GM19328 (cell line): ENCODE data around the gene SLC30A3.
"Not testable (repeated sequence)": the region's sequence is repeated elsewhere in the genome, so short reads cannot be mapped to it uniquely, and the experiment has no call there.

Experiments
- ATAC-seq: cut with Tn5 transposase; IDR thresholded peaks from one replicate; pipeline ENCODE4 v1.9.1; 2021; ENCODE audit warnings: mild to moderate bottlenecking, moderate library complexity; ENCODE audit not compliant: unreplicated experiment

SLC30A3 gene

GRCh38 chr2:27285481-27285880, 22.6 kb upstream of the SLC30A3 start:
- ATAC-seq: no peak

GRCh38 chr2:27284996-27285395, 22.1 kb upstream of the SLC30A3 start:
- ATAC-seq: no peak

DNA sequence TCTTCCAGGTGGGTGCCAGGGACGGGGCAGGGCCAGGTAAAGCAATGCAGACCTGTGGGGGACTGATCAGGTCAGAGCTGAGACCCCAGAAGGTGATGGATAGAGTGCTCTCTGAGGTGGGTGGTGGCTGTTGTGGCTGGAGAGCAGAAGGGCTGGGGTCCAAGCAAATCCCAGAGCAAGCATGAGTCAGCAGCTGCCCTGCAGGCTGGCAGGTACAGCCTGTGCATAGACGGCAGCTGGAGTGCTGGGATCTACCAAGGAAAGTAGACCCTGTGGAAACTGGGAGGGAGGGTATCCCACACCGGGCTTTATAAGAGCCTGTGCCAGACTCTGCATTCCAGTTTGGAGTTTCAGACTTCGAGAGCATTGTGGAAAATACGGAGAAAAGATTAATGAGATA, 20.0 kb upstream of the SLC30A3 start:
- no peak for ATAC-seq

DNA sequence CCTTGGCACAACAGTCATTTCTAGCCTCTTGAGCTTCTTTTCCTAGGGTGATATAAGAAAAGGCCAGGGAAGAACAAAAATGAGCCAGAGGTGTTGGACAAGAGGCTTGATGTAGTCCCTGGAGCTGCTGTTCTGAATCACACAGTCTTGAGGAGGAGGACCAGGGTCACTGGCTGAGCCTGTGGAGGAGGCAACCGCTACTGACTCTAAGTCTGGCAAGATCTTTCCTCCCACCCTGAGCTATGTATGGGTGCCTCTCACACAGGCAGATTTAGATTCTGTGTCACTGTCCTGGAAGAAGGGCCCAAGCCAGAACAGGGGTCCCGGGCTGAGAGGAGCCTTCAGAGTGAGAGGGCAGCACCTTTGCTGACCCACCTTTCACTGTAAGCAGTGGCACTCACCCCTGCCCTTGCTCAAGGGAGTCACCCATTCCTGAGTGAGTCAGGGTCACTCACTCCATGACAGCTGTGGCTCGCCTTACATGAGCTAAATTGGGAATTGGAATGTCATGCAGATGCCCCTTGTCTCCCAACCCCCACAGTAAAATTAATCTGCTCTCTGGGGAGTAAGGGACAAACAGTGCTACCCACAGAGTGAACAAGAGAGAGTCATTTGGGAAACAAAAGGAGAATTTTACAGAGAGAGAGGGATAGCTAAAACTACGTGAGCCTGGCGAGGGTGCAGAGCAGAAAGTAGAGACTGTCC, 19.2 kb upstream of the SLC30A3 start, which contains the start of gene TRIM54:
TRIM54 (plus strand) TSS at position 575 of the 705 bp plus-strand sequence. CDS start 303 bp downstream, outside the sequence.
- no peak for ATAC-seq

DNA sequence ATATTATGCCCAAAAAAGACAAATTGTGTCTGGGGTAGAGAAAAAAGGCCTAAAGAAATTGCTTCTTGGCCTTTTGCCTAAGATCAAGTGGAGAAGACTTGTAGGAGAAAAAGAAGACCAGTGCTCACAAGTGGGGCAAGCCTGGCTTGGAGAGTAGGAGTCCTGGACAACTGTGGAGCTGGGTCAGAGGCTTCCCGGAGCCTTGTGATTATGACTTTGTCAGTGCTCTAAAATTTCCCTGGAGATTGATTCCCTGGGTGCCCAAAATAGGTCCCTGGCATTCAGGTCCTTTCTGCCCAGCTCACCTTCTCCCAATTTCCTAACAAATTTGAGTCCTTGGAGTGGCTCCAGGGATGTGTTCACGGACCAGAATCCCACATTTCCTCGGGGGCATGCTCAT, 18.6 kb upstream of the SLC30A3 start:
- no peak for ATAC-seq

DNA sequence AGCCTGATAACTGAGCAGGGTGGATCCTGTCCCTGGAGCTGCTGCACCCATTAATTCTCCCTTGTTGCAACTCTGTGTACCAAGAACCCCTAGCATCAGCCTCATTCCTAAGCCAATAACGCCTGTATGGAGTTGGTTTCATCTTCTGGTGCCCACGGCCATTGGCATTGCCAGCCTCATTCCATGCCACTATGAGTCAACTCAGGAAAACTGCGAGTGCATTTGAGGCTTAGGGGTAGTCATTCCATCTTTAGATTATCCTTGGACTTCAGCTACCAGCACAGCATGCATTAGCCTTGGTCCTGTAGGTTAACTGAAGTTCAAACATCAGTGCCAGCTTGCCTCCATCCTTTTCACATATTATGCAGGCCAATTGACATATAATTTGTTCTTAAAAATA, 18.0 kb upstream of the SLC30A3 start:
- ATAC-seq: no peak

DNA sequence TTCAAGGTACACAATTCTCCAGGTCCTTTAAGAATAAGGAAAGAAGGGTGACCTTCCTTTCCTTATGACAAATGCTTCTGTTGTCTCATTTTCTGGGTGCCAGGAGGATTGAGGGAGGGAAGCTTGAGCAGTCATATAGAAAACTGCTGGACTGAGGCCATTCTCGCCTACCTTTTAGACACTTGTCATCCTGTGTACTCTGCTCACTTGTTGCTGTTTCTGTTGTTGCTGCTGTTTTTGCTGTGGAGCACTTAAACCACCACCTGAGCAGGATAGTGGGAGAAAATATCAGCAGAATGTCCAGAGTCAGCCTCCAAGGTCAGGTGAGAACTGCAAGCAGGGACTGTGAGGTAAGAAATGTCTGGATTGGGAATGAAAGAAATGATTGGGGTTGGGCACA, 15.2 kb upstream of the SLC30A3 start:
- ATAC-seq: no peak

- no peak for ATAC-seq
These were observed 12.6 kb upstream of the SLC30A3 start, which contains the start of gene DNAJC5G for GRCh38 chr2:27275211-27276150. DNAJC5G (plus strand) TSS chr2:27275433; CDS start chr2:27276729, 1,296 bp downstream.

DNA sequence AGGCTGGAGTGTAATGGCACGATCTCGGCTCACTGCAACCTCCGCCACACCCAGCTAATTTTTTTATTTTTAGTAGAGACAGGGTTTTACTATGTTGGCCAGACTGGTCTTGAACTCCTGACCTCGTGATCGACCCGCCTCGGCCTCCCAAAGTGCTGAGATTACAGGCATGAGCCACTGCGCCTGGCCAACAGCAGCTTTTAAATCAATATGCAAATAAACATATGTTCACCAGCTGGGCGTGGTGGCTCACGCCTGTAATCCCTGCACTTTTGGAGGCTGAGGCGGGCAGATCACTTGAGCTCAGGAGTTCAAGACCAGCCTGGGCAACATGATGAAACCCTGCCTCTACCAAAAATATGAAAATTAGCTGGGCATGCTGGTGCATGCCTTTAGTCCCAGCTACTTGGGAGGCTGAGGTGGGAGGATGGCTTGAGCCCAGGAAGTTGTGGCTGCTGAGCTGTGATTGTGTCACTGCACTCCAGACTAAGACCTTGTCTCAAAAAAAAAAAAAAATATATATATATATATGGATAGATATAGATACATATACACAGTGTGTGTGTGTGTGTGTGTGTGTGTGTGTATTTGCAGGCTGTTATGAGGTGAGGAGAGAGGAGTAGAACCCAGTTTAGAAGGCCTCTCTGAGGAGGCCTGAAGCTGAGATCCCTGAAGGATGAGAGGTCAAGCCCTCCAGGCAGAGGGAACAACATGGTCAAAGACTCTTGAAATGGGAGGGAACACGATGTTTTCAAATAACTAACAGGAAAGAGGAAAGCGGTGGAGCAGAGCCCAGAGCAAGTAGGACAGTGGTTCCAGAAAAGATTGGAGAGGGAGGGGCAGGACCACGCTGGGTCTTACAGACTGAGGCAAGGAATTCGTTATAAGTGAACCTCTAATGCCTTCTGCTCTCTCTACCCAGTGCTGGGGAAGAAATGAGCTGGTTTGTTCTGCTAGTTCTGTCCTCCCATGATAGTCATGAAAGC, 10.0 kb upstream of the SLC30A3 start:
- ATAC-seq: not testable (repeated sequence)

DNA sequence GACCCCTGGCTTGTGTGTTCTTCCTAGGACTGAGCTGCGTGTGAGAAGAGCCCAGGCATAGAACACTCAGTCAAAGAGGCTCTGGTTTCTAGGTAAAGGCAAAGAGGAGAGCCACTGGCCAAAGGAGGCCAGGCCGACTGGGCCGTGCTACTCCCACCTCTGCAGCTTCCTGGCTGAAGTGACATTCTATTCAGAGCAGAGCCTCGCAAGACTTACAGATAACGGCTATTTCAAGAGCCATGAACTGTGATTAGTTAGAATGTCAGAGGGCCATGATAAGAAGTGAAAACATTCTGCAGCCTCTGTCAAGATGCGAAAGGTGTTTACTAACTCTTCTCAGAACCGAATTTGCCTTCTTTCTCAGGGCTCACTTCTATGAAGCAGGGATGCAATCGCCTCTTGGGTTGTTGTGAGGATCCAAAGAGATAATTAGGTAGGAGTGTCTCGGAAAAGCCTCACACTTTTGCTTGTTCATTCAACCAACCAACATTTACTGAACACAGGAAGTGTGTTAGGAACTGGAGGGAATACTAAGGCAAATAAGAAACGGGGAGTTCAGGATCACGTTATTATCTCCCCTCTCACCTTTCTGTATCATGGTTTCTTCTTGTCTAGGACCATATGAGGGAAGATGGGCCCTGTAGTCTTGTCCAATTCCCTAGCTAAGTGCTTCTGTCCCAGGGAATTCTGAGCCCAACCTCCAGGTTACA, 8.9 kb upstream of the SLC30A3 start:
- ATAC-seq: no peak

- ATAC-seq: no peak
These were observed 7.8 kb upstream of the SLC30A3 start for GRCh38 chr2:27270670-27271069.

DNA sequence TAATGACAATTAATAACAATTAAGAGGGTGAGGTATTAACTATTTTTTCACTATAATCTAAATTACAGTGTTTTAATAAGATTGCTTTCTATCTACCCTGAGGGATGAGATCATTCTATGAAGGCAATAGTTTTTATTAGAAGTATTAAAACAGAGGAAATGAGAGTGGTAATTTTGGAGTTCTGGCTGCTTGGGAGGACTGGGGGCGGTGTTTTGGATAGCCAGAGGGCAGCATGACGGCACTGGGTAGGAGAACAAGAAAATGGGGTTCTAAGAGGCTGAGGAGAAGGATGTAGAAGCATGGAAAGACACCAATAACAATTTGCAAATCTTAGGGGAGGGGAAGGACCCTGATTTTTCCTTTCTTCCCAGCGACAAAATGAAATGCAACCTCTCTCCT, 7.3 kb upstream of the SLC30A3 start:
- no peak for ATAC-seq

DNA sequence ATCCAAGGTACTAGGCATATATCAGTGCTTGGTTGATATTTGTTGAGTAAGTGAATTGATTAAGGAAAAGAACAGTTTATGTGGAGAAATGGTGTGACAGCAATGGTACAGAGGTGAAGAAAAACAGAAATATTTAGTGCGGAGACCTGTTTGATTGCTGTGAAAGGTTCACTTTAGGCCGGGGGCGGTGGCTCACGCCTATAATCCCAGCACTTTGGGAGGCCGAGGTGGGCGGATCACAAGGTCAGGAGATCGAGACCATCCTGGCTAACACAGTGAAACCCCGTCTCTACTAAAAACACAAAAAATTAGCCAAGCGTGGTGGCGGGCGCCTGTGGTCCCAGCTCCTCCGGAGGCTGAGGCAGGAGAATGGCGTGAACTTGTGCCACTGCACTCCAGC, 5.4 kb upstream of the SLC30A3 start:
- ATAC-seq: not testable (repeated sequence)

DNA sequence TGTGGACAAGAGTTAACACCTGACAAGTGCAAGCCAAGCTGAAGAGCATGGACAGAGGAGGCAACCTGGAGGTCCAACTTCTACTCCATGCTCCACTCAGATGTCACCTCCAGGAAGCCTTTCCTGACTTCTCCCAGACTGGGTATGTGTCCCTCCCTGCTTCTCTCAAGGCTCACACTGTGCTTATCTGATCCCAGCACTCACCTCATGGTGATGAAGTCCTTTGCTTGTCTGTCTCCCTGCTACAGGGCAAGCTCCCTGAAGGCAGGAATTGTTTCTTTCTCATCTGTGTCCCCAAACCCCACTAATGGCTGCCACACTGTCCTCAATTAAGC, 2.7 kb upstream of the SLC30A3 start:
- no peak for ATAC-seq

- ATAC-seq: no peak
These were observed 2.1 kb upstream of the SLC30A3 start for GRCh38 chr2:27264753-27265535.

GRCh38 chr2:27264253-27264752, 1.5 kb upstream of the SLC30A3 start:
- no peak for ATAC-seq

GRCh38 chr2:27263287-27264252, 723 bp upstream of the SLC30A3 start:
- ATAC-seq: no peak

DNA sequence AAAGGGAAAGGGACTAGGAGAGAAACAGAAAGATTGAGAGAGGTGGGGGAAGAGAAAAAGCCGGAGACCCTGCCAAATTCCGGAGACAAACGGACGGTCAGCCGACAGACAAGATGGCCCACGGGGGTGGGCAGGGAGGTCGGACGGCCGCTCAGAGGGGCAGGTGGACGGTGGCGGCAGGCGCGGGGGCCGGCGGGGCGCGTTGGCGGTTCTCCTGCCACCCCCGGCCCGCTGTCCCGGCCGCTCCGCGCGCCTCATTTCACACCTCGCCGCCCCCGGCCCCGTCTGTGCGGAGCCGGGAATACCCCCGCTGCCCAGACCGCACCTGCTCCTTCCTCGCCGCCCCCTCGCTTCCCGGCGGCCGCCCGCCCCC, 935 bp downstream of the SLC30A3 start:
- ATAC-seq: no peak
